ENCODE data around the gene PHKG2. TPM values are rescaled to one million over a fixed set of nuclear protein-coding genes. Genes with fewer than 3 reads are reported as not detected.
A peak's percentile ranks its signal among the peaks of the same experiment; 100 is the strongest.

Gene PHKG2
- total RNA-seq, 1 donor from 2014 or later: 31.1 TPM

DNA sequence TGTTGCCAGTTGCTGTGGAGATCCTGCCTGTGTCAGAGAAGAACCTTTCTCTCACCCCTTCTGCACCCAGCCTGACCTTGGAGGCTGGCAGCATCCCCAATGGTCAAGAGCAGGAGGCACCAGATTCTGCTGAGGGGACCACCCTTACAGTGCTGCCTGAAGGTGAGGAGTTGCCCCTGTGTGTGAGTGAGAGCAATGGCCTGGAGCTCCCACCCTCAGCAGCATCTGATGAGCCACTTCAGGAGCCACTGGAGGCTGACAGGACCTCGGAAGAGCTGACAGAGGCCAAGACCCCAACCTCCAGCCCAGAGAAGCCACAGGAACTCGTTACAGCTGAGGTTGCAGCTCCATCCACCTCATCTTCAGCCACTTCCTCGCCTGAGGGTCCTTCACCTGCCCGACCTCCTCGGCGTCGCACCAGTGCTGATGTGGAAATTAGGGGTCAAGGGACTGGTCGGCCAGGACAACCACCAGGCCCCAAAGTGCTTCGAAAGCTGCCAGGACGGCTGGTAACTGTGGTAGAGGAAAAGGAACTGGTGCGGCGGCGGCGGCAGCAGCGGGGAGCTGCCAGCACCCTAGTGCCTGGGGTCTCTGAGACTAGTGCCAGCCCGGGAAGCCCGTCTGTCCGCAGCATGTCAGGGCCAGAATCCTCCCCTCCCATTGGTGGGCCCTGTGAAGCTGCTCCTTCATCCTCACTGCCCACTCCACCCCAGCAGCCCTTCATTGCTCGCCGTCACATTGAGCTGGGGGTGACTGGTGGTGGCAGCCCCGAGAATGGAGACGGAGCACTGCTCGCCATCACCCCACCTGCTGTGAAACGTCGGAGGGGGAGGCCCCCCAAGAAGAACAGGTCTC, 10.2 kb upstream of the PHKG2 start:
- Mint-ChIP-seq H3K9me3 (ENCODE audit: unreplicated experiment) (no peaks in the 10 kb centered on the region), H3K4me3 (ENCODE audit: unreplicated experiment) (no peak overlapping the region), H3K27ac (ENCODE audit: unreplicated experiment) (no peak overlapping the region), H3K4me1 (ENCODE audit: unreplicated experiment) (peaks cover 20% of the 10 kb centered on the region), H3K36me3 (ENCODE audit: unreplicated experiment) (peaks cover 58% of the 10 kb centered on the region), H3K27me3 (ENCODE audit: unreplicated experiment) (no peaks in the 10 kb centered on the region)
- TF ChIP-seq, protein P1, sequence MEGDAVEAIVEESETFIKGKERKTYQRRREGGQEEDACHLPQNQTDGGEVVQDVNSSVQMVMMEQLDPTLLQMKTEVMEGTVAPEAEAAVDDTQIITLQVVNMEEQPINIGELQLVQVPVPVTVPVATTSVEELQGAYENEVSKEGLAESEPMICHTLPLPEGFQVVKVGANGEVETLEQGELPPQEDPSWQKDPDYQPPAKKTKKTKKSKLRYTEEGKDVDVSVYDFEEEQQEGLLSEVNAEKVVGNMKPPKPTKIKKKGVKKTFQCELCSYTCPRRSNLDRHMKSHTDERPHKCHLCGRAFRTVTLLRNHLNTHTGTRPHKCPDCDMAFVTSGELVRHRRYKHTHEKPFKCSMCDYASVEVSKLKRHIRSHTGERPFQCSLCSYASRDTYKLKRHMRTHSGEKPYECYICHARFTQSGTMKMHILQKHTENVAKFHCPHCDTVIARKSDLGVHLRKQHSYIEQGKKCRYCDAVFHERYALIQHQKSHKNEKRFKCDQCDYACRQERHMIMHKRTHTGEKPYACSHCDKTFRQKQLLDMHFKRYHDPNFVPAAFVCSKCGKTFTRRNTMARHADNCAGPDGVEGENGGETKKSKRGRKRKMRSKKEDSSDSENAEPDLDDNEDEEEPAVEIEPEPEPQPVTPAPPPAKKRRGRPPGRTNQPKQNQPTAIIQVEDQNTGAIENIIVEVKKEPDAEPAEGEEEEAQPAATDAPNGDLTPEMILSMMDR (IDR thresholded peaks at IDR 0.05): no peak
- no peak for DNase-seq (ENCODE audit: extremely low spot score, unreplicated experiment)

DNA sequence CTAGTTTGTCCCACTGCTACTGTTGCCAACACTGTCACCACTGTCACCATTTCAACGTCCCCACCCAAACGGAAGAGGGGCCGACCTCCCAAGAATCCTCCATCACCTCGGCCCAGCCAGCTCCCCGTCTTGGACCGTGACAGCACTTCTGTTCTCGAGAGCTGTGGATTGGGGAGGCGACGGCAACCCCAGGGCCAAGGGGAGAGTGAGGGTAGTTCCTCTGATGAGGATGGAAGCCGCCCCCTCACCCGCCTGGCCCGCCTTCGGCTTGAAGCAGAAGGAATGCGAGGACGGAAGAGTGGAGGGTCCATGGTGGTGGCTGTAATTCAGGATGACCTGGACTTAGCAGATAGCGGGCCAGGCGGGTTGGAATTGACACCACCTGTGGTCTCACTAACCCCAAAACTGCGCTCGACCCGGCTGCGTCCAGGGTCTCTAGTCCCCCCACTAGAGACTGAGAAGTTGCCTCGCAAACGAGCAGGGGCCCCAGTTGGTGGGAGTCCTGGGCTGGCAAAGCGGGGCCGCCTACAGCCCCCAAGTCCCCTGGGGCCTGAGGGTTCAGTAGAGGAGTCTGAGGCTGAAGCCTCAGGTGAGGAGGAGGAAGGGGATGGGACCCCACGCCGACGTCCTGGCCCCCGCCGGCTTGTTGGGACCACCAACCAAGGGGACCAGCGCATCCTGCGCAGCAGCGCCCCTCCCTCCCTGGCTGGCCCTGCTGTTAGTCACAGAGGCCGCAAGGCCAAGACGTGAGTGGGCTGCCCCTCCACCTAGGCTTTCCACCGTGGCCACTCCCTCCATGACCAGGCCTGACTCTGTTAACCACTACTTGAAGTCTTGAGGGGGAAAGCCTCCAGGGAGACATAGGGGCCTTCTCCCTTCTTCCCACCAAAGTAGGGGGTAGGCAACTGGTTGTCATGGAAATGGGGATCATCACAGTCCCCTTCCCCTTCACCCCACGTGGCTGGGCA, 9.0 kb upstream of the PHKG2 start:
- Mint-ChIP-seq H3K4me1 (ENCODE audit: unreplicated experiment) (peaks cover 20% of the 10 kb centered on the region), H3K27me3 (ENCODE audit: unreplicated experiment) (no peaks in the 10 kb centered on the region), H3K4me3 (ENCODE audit: unreplicated experiment) (no peak overlapping the region), H3K36me3 (ENCODE audit: unreplicated experiment) (peaks cover 53% of the 10 kb centered on the region), H3K9me3 (ENCODE audit: unreplicated experiment) (no peaks in the 10 kb centered on the region), H3K27ac (ENCODE audit: unreplicated experiment) (no peak overlapping the region)
- no peak for DNase-seq (ENCODE audit: extremely low spot score, unreplicated experiment)
- TF ChIP-seq, protein P1 (IDR thresholded peaks at IDR 0.05): no peak

DNA sequence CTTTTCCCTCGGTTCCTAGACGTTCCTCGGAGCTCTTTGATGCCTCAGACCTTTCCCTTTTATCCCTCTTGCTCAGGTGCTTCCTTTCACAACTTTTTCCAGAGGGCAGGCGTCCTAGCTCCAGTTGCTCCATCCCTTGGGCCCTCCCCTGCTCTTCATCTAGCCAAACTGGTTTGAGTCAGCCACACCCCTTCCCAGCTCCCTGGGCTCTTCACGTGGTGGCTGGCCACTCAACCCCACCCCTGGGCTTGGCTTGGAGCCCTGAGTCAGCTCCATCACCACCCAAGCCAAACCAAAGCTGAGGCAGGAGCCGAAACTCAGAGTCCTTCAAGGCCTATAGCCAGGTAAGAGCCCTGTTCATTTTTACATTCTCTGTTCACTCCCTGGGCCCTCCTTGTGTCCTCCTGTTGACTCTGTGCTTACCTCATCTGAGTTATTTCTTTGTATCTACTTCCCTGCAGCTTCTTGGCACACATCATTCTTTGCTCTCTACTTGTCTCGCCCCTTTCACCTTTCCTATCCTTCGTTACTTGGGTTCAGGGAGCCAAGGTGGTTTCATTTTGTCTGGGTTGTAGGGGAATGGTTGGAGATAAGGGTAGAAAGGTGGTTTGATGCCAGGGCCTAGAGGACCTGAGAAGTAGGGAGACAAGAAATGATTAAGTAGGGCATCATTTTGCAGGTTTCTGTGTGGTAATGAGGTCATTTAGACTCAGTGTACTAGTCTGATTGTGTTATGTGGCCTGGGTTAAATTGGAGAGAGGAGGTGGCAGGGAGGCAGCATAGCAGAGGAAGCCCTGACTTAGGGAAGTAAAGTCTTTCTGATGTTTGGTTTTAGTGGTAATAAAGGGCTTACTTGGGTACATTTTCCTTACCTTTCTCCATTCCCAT, 7.6 kb upstream of the PHKG2 start:
- Mint-ChIP-seq H3K4me3 (ENCODE audit: unreplicated experiment) (no peak overlapping the region), H3K4me1 (ENCODE audit: unreplicated experiment) (peaks cover 20% of the 10 kb centered on the region), H3K27me3 (ENCODE audit: unreplicated experiment) (no peaks in the 10 kb centered on the region), H3K27ac (ENCODE audit: unreplicated experiment) (peak overlapping the region; percentile 82), H3K9me3 (ENCODE audit: unreplicated experiment) (no peaks in the 10 kb centered on the region), H3K36me3 (ENCODE audit: unreplicated experiment) (peaks cover 46% of the 10 kb centered on the region)
- DNase-seq (ENCODE audit: extremely low spot score, unreplicated experiment): no peak
- TF ChIP-seq, protein P1 (IDR thresholded peaks at IDR 0.05): no peak

DNA sequence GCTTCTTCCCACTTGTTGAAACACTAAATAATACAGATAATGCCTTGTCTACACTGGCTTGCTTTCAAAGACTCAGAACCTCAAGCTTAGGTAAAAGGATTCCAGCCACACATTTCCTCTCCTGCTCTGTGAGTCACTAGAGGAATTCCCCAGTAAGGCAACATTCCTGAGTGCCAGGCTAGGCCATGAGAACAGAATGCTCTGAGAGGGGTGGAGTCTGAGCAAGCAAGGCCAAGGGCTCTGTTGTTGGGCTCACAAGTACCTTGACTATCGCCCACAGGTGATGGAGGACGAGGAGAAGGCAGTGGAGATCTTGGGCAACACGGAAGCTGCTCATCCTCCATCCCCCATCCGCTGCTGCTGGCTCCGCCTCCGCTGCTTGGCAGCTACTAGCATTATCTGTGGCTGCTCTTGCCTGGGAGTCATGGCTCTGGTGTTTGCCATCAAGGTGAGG, 6.7 kb upstream of the PHKG2 start:
- peak overlapping the region; percentile 82 for H3K27ac Mint-ChIP-seq (ENCODE audit: unreplicated experiment)
- no peak for DNase-seq (ENCODE audit: extremely low spot score, unreplicated experiment)

More for the DNA sequence above, 6.7 kb upstream of the PHKG2 start:
- Mint-ChIP-seq H3K36me3 (ENCODE audit: unreplicated experiment) (peaks cover 39% of the 10 kb centered on the region), H3K4me3 (ENCODE audit: unreplicated experiment) (no peak overlapping the region), H3K4me1 (ENCODE audit: unreplicated experiment) (peaks cover 20% of the 10 kb centered on the region), H3K9me3 (ENCODE audit: unreplicated experiment) (no peaks in the 10 kb centered on the region), H3K27me3 (ENCODE audit: unreplicated experiment) (no peaks in the 10 kb centered on the region)
- TF ChIP-seq, protein P1 (IDR thresholded peaks at IDR 0.05): no peak
